C4-2B (cell line): Measurements from ENCODE around the gene COQ8A.

Experiments used
- ZFX ChIP-seq: fragments of 450-650 bp; IDR thresholded peaks from 2 replicates; pipeline ENCODE4 v1.6.1; 2017
- TF ChIP-seq, protein P1 (sequence below): fragments of 450-650 bp; conservative IDR thresholded peaks from 2 replicates; pipeline ENCODE4 v1.5.1; 2017; ENCODE audit warnings: mild to moderate bottlenecking

DNA sequence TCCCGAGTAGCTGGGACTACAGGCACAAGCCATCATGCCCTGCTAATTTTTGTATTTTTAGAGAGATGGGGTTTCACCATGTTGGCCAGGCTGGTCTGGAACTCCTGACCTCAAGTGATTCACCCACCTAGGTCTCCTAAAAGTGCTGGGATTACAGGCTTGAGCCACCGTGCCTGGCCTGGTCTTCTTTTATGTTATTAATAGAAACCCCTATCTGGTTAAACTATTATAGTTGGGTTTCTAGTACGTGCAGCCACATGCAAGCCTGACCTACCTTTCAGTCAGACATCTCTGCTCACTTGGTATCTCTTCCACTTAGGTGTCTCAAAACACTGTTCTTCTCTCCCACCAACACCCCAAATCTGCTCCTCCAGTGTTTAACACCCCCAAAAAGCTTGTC lies 35.3 kb upstream of the COQ8A start:
- TF ChIP-seq, protein P1, sequence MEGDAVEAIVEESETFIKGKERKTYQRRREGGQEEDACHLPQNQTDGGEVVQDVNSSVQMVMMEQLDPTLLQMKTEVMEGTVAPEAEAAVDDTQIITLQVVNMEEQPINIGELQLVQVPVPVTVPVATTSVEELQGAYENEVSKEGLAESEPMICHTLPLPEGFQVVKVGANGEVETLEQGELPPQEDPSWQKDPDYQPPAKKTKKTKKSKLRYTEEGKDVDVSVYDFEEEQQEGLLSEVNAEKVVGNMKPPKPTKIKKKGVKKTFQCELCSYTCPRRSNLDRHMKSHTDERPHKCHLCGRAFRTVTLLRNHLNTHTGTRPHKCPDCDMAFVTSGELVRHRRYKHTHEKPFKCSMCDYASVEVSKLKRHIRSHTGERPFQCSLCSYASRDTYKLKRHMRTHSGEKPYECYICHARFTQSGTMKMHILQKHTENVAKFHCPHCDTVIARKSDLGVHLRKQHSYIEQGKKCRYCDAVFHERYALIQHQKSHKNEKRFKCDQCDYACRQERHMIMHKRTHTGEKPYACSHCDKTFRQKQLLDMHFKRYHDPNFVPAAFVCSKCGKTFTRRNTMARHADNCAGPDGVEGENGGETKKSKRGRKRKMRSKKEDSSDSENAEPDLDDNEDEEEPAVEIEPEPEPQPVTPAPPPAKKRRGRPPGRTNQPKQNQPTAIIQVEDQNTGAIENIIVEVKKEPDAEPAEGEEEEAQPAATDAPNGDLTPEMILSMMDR: no peak
- TF ChIP-seq ZFX: no peak
